Large intestine (tissue), 3 donors: Measurements from ENCODE around the gene UST. TPM values are rescaled to one million over a fixed set of nuclear protein-coding genes. Genes with fewer than 3 reads are reported as not detected.

Source experiments
- DNase-seq, 2 donors: peaks; one replicate each; pipeline versions ENCODE4 v3.0.0 to v3.0.0-alpha.2; 2013
- H3K27ac ChIP-seq: one replicate; pipeline ENCODE4 v1.5.1; 2013; ENCODE audit warnings: low read length
- H3K27me3 ChIP-seq: 2 replicates; pipeline ENCODE4 v1.6.1; 2013; ENCODE audit warnings: low read length; ENCODE audit not compliant: control insufficient read depth, insufficient read depth
- H3K36me3 ChIP-seq: 2 replicates; pipeline ENCODE4 v1.6.1; 2013; ENCODE audit warnings: low read length; ENCODE audit not compliant: control insufficient read depth, insufficient read depth
- H3K4me1 ChIP-seq: one replicate; pipeline ENCODE4 v1.6.1; 2013; ENCODE audit warnings: low read length; ENCODE audit not compliant: control insufficient read depth, insufficient read depth
- H3K4me3 ChIP-seq: one replicate; pipeline ENCODE4 v1.5.1; 2013; ENCODE audit warnings: low read length
- H3K9me3 ChIP-seq: one replicate; pipeline ENCODE4 v1.6.1; 2013; ENCODE audit warnings: mild to moderate bottlenecking, low read depth, low read length, moderate library complexity; ENCODE audit not compliant: control insufficient read depth
- WGBS: methylation state at CpG from one replicate; pipeline ENCODE4 v1.1.5; 2013; ENCODE audit warnings: low lambda C conversion rate; ENCODE audit not compliant: insufficient coverage; 5-methylcytosine and 5-hydroxymethylcytosine counted together
- polyA plus RNA-seq: library from polyadenylated mRNA; unstranded; fragments of 120-200 nt; gene quantifications from one replicate; pipeline ENCODE4 v1.2.1, GENCODE V29; 2013

The UST gene
- polyA plus RNA-seq, 1 donor = 2.9 TPM

DNA sequence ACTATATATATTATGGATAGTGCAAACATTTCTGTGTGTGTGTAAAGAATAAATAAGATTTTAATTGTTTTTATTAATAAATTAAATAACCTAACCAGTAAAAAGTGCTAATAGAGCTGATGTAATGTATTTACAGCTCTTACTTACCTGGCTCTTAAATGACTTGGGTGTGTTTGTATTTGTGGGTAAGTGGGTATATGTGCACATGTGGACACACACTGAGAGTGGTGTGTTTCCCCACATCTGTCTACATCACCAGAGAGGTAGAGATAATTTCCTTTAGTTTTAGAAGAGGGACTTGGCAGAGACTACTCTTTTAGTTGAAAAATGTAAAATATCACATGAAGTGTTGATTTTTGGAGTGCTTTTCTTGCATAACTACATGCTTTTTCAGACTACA, 76.0 kb downstream of the UST start:
- H3K36me3 ChIP-seq = no peaks in the 10 kb centered on the region
- no peak overlapping the region for H3K27ac ChIP-seq
- no peaks in the 10 kb centered on the region for H3K9me3 ChIP-seq
- H3K27me3 ChIP-seq = no peaks in the 10 kb centered on the region
- no peak for DNase-seq
- H3K4me1 ChIP-seq = no peaks in the 10 kb centered on the region
- no peak overlapping the region for H3K4me3 ChIP-seq

DNA sequence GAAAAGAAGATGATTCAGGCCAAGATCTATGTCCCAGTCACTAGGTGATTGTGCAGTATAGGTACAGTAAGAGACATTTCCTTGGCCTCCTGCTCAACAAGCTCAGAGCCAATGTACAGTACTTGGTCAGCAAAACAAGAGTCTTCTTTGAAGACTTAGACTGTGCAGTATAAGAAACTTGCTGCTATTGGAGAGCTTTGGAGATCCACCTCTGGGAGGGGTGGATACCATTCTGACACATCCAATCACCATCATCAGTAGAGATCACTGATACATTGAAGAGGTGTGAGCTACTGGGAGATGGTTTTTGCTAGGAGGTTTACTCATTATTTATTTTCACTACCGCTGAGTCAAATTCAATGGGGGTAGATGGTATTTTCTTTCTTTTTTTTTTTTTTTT, 77.5 kb downstream of the UST start:
- DNase-seq = no peak
- Histone ChIP-seq H3K36me3 (no peaks in the 10 kb centered on the region), H3K9me3 (no peaks in the 10 kb centered on the region), H3K27ac (no peak overlapping the region), H3K4me3 (no peak overlapping the region), H3K27me3 (no peaks in the 10 kb centered on the region), H3K4me1 (no peaks in the 10 kb centered on the region)
- no CpG with 5 or more reads among the region's 1 CpG for WGBS

DNA sequence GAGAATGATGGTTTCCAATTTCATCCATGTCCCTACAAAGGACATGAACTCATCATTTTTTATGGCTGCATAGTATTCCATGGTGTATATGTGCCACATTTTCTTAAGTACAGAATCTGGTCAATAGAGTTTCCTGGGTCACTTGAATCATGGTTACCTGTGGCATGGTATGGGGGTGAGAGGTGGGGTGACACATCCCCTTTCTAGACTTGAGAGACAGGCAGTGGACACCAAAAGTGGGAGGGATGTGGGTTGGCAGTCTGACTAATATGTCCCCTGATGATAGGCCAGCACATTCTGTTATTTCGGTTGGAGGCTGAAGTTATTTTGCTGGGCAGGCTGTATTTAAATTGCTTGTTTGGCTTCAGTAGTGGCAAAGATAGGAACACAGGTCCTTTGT, 78.1 kb downstream of the UST start:
- H3K4me1 ChIP-seq = no peaks in the 10 kb centered on the region
- WGBS = no CpG with 5 or more reads among the region's 1 CpG
- H3K27ac ChIP-seq = no peak overlapping the region
- no peaks in the 10 kb centered on the region for H3K9me3 ChIP-seq
- H3K27me3 ChIP-seq = no peaks in the 10 kb centered on the region
- no peak overlapping the region for H3K4me3 ChIP-seq
- no peaks in the 10 kb centered on the region for H3K36me3 ChIP-seq
- DNase-seq = no peak

DNA sequence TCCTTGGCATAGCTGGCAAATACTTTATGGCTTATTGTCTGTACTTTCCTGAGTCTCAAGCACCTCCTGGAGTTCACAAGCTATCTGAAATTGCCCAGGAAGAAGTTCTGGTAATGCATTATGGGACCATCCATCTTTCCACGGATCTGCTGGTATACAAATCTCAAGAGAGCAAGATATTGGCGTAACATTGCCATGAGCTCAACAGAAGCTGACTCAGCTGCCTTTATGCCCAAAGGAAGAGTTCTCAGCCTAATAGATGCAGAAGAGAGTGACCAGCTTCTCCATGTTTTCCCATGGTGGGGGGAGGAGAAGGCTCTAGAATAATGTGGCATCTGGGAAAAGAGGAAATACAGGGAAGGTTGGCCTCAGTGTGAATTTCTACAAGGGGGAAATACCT, 78.7 kb downstream of the UST start:
- Histone ChIP-seq H3K27ac (no peak overlapping the region), H3K4me3 (no peak overlapping the region), H3K4me1 (no peaks in the 10 kb centered on the region), H3K9me3 (no peaks in the 10 kb centered on the region), H3K36me3 (no peaks in the 10 kb centered on the region), H3K27me3 (no peaks in the 10 kb centered on the region)
- no peak for DNase-seq
- no CpG with 5 or more reads among the region's 2 CpGs for WGBS

DNA sequence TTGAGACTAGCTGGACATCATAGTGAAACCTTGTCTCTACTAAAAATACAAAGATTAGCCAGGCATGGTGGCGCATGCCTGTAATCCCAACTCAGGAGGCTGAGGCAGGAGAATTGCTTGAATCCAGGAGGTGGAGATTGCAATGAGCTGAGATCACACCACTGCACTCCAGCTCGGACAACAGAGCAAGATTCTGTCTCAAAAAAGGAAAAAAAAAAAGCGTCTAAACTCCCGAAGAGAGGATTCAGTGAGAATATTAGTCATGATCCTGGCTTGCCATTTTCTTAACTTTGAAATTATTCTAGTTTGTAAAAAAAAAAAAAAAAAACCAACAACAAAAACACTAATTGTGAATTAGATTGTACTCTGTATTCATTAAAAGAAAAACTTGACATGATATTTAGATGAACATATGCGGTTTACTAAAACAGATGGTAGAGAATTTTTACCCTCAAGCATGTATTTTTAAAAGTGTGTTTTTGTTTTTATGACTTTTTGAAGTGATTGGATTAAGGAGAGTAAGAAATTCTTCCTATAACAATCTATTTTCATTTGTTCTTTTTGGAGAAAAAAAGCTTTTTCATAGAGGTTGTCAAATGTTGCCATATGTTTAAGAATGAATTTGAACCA, 80.7 kb downstream of the UST start:
- no peaks in the 10 kb centered on the region for H3K9me3 ChIP-seq
- WGBS = 90% methylated on average over 4 of the region's 5 CpGs
- no peak for DNase-seq
- no peak overlapping the region for H3K27ac ChIP-seq
- no peaks in the 10 kb centered on the region for H3K4me1 ChIP-seq
- no peaks in the 10 kb centered on the region for H3K27me3 ChIP-seq
- no peak overlapping the region for H3K4me3 ChIP-seq
- no peaks in the 10 kb centered on the region for H3K36me3 ChIP-seq

DNA sequence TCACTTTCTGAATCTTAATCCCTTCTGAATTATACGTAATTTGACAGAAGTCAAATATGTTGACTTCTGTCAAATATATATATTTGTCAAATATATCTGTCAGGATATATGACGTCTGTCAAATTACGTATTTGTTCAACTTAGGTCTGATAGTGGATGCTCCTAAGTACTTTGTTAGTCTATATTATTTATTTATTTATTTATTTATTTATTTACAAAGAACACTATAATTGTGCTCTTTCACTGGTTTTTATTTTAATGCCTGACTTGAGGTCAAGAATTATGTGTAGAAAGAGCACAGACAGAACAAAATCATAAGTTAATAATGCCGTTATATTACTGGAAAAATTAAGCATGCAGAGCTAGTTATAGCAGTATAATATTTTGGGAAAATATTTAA, 81.2 kb downstream of the UST start:
- no peak for DNase-seq
- no peaks in the 10 kb centered on the region for H3K27me3 ChIP-seq
- no peaks in the 10 kb centered on the region for H3K4me1 ChIP-seq
- 100% methylated on average over 1 of the region's 4 CpGs for WGBS
- H3K27ac ChIP-seq = no peak overlapping the region
- no peaks in the 10 kb centered on the region for H3K36me3 ChIP-seq
- no peaks in the 10 kb centered on the region for H3K9me3 ChIP-seq
- H3K4me3 ChIP-seq = no peak overlapping the region

DNA sequence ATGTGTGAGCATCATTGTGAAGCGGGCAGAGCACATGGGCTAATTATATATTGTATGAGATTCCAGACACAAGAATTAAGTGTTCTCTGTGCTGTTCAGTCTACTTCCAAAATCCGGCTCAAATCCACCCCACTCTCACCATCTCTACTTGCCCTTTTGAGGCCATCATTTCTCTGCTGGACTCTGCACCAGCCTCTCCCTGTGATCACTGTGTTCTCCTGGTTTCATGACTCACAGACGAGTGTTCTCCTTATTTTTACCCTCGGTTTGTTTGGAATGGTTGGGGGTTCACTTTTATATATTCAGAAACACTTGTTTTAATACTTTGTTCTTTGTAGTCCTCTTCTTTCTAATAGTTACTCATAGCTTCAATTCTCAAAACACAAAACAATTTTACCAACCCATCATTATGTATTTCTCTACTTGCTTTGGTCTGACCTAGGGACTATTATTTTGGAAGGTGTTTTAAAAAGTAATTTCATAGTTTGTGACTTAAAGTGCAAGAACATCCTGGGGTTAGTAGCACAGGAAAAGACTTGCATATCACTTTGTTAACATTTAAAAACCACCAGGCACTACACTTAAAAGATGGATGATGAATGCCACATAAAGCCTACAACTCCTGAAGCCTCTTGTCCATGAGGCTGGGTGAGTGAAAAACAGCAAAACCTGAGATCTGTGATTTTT, 82.7 kb downstream of the UST start:
- H3K27ac ChIP-seq = no peak overlapping the region
- H3K36me3 ChIP-seq = no peaks in the 10 kb centered on the region
- H3K4me3 ChIP-seq = no peak overlapping the region
- no peaks in the 10 kb centered on the region for H3K4me1 ChIP-seq
- no peaks in the 10 kb centered on the region for H3K9me3 ChIP-seq
- WGBS = 89% methylated on average over 3 of the region's 4 CpGs
- DNase-seq = no peak
- no peaks in the 10 kb centered on the region for H3K27me3 ChIP-seq

DNA sequence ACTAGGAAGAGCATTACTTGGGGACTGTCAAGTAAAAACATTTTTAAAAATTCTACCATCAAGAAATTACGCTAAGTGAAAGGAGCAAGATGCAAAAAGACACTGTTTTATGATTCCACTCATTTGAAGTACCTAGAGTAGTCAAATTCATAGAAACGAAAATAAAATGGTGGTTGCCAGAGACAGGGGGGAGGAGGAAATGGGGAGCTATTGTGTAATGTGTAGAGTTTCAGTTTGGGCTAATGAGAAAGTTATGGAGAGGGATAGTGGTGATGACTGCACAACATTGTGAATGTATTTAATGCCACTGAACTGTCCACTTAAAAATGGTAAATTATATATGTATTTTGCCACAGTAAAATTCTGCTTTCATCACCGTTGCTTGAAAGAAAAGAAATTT, 83.8 kb downstream of the UST start:
- no peak for DNase-seq
- Histone ChIP-seq H3K27ac (no peak overlapping the region), H3K4me3 (no peak overlapping the region), H3K9me3 (no peaks in the 10 kb centered on the region), H3K36me3 (no peaks in the 10 kb centered on the region), H3K4me1 (no peaks in the 10 kb centered on the region), H3K27me3 (no peaks in the 10 kb centered on the region)
- 96% methylated on average over 2 of the region's 3 CpGs for WGBS

DNA sequence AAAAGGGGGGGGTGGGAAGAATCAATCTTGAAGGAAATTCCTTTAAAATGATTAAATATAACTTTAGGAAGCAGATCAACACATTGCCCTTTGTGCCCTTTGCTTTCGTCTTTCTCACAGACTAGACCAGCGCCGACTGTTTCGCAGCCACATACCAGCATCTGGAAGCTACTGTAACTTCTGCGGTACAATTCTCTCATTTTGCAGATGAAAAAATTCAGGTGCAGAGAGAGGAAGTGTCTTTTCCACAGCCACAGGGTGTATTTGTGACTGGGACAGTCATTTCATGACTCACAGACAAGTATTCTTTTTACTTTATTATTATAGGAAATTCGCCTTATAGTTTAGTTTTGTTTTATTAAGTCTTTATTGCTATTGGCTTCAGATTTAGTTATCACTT, 84.2 kb downstream of the UST start:
- no peak for DNase-seq
- no peaks in the 10 kb centered on the region for H3K9me3 ChIP-seq
- H3K4me3 ChIP-seq = no peak overlapping the region
- H3K27ac ChIP-seq = no peak overlapping the region
- no peaks in the 10 kb centered on the region for H3K27me3 ChIP-seq
- no peaks in the 10 kb centered on the region for H3K36me3 ChIP-seq
- 78% methylated on average over 4 of the region's 6 CpGs for WGBS
- no peaks in the 10 kb centered on the region for H3K4me1 ChIP-seq

DNA sequence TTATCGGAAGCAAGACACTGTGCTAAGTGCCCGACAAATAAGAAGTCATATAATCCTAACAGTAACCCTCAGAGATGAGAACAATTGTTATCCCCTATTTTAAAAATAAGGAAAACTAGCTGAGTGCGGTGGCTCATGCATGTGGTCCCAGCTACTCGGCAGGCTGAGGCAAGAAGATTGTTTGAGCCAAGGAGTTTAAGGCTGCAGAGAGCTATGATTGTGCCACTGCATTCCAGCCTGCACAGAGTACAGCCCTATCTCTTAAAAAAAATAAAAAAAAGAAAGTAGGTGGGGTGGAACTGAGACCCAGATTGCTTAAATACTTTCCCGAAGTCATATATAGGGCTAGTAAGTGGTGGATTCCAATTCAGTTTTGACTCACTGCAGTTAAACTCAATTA, 84.7 kb downstream of the UST start:
- H3K4me1 ChIP-seq = no peaks in the 10 kb centered on the region
- no peaks in the 10 kb centered on the region for H3K9me3 ChIP-seq
- no peaks in the 10 kb centered on the region for H3K27me3 ChIP-seq
- no peak overlapping the region for H3K27ac ChIP-seq
- WGBS = no CpG with 5 or more reads among the region's 5 CpGs
- no peaks in the 10 kb centered on the region for H3K36me3 ChIP-seq
- DNase-seq = no peak
- H3K4me3 ChIP-seq = no peak overlapping the region

DNA sequence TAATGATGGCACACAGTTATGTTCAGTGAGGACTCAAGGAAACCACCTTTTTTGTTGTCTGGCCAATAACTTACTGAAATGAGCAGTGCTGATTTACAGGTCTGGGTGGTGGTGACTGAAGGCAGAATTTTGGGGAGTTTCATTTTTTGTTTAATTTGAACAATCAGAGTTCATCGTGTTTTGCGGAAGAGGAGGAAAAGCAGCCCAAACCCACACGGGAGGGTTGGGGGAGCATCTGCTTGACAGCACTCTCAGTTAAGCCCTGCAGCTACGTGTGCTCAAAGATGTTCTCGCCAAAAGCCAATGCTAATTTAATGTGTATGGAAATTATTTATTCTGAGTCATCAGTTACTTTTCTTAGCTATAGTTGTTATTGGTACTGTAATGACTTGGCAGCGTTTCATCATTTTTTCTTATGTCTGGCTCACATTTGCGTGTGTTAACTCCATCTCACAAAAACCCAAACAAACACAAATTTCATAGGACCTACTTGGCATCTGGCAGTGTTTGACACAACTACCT, 89.2 kb downstream of the UST start:
- Histone ChIP-seq H3K36me3 (no peaks in the 10 kb centered on the region), H3K4me3 (no peak overlapping the region), H3K27me3 (no peaks in the 10 kb centered on the region), H3K4me1 (no peaks in the 10 kb centered on the region), H3K27ac (no peak overlapping the region), H3K9me3 (no peaks in the 10 kb centered on the region)
- WGBS = 60% methylated on average over 1 of the region's 7 CpGs
- no peak for DNase-seq
